Fibroblast of lung (primary cell): ENCODE results near the gene DRAXIN. TPM values are rescaled to one million over a fixed set of nuclear protein-coding genes. Genes with fewer than 3 reads are reported as not detected.
A peak's percentile ranks its signal among the peaks of the same experiment; 100 is the strongest.

Source experiments
- DNase-seq, 2 donors: peaks; one replicate each; pipeline versions ENCODE4 v3.0.0 to v3.0.0-alpha.2; 2010; ENCODE audit warnings: low read depth in 2 of 2
- H2AFZ ChIP-seq: 2 replicates; pipeline ENCODE4 v1.5.1; 2012; ENCODE audit warnings: low read length, control low read depth, inconsistent platforms
- H3K27ac ChIP-seq: 2 replicates; pipeline ENCODE4 v1.5.1; 2011; ENCODE audit warnings: low read length, control low read depth; ENCODE audit not compliant: insufficient read depth
- H3K27me3 ChIP-seq: 2 replicates; pipeline ENCODE4 v1.5.1; 2011; ENCODE audit warnings: mild to moderate bottlenecking, low read length; ENCODE audit not compliant: control insufficient read depth, insufficient read depth
- H3K36me3 ChIP-seq: 2 replicates; pipeline ENCODE4 v1.5.1; 2011; ENCODE audit warnings: low read length; ENCODE audit not compliant: control insufficient read depth, insufficient read depth
- H3K4me1 ChIP-seq: 2 replicates; pipeline ENCODE4 v1.5.1; 2011; ENCODE audit warnings: low read length; ENCODE audit not compliant: control insufficient read depth, insufficient read depth; ENCODE audit errors: extremely low read depth
- H3K4me2 ChIP-seq: 2 replicates; pipeline ENCODE4 v1.5.1; 2011; ENCODE audit warnings: low read length, control low read depth; ENCODE audit not compliant: insufficient read depth; ENCODE audit errors: extremely low read depth
- H3K4me3 ChIP-seq, 4 experiments: fragments of 200-600 bp in 1 of 4; sonication (generic) in 1 of 4; replicated peaks in 1 of 4; 2 replicates each; pipeline ENCODE4 v1.5.1; 2011 to 2016; ENCODE audit warnings: low read length in 4 of 4, low read depth in 3 of 4, mild to moderate bottlenecking in 3 of 4, control low read depth in 2 of 4, inconsistent platforms in 1 of 4, mixed read lengths in 1 of 4; ENCODE audit not compliant: insufficient read depth in 1 of 4; ENCODE audit errors: control extremely low read depth in 1 of 4
- H3K79me2 ChIP-seq: 2 replicates; pipeline ENCODE4 v1.5.1; 2012; ENCODE audit warnings: mild to moderate bottlenecking, low read length, inconsistent platforms; ENCODE audit not compliant: control insufficient read depth, insufficient read depth
- H3K9ac ChIP-seq: 2 replicates; pipeline ENCODE4 v1.5.1; 2011; ENCODE audit warnings: mild to moderate bottlenecking, low read length, control low read depth; ENCODE audit not compliant: insufficient read depth
- H3K9me3 ChIP-seq: 2 replicates; pipeline ENCODE4 v1.5.1; 2012; ENCODE audit warnings: low read depth, low read length; ENCODE audit not compliant: control insufficient read depth, insufficient read depth
- H4K20me1 ChIP-seq: 2 replicates; pipeline ENCODE4 v1.5.1; 2011; ENCODE audit warnings: low read length; ENCODE audit not compliant: control insufficient read depth, insufficient read depth; ENCODE audit errors: extremely low read depth
- CTCF ChIP-seq, 2 donors: IDR thresholded peaks in 1 of 2; conservative IDR thresholded peaks in 1 of 2; 1 replicate in 1 of 2; 2 replicates in 1 of 2; pipeline ENCODE4 v1.5.1; 2011 to 2012; ENCODE audit warnings: low read length in 2 of 2, control low read depth in 1 of 2, inconsistent platforms in 1 of 2, low read depth in 1 of 2, mild to moderate bottlenecking in 1 of 2
- EZH2 ChIP-seq: IDR thresholded peaks from 2 replicates; pipeline ENCODE4 v1.5.1; 2012; ENCODE audit warnings: low read length, control low read depth, mild to moderate bottlenecking; ENCODE audit errors: missing control alignments
- polyA plus RNA-seq, 2 donors: library from polyadenylated mRNA; depleted of rRNA in 1 of 2; stranded (reverse) in 1 of 2; unstranded in 1 of 2; fragments of >200 nt; gene quantifications; 2 replicates each; pipeline ENCODE4 v1.2.1, GENCODE V29; 2011 to 2012; ENCODE audit warnings: missing spikeins in 1 of 2
- total RNA-seq: library from RNA; depleted of rRNA; stranded (reverse); fragments of >200 nt; gene quantifications from 2 replicates; pipeline ENCODE4 v1.2.1, GENCODE V29; 2014

Gene DRAXIN
- total and polyA plus RNA-seq, 2 donors (not counting 1 experiment from before 2014, with no cell fraction given): 0.03 to 0.50 TPM

- no peak overlapping the region for H3K4me2 ChIP-seq
- TF ChIP-seq CTCF (conservative IDR thresholded peaks at IDR 0.05 in 1 of 2, IDR thresholded peaks at IDR 0.05 in 1 of 2; ENCODE audit: low read depth in 1 of 2, low read length in 2 of 2): no peak
- no peak for TF ChIP-seq EZH2
- H3K9ac ChIP-seq: no peak overlapping the region
Observed at GRCh38 chr1:11653101-11653860, 38.2 kb upstream of the DRAXIN start.

GRCh38 chr1:11653861-11654136 lies 37.7 kb upstream of the DRAXIN start:
- H3K27ac ChIP-seq: no peak overlapping the region
- no peak overlapping the region for H3K4me2 ChIP-seq
- H3K4me1 ChIP-seq: peaks cover 3% of the 10 kb centered on the region
- no peak overlapping the region for H3K9ac ChIP-seq
- no peaks in the 10 kb centered on the region for H3K36me3 ChIP-seq
- H4K20me1 ChIP-seq: no peaks in the 10 kb centered on the region
- no peaks in the 10 kb centered on the region for H3K79me2 ChIP-seq
- DNase-seq: no peak
- H3K9me3 ChIP-seq: no peaks in the 10 kb centered on the region
- H3K27me3 ChIP-seq: peaks cover 5% of the 10 kb centered on the region
- H3K4me3 ChIP-seq: peak overlapping the region in 1 of 4 experiments; percentile 65
- H2AFZ ChIP-seq: no peak overlapping the region
- no peak for TF ChIP-seq EZH2
- no peak for TF ChIP-seq CTCF (conservative IDR thresholded peaks at IDR 0.05 in 1 of 2, IDR thresholded peaks at IDR 0.05 in 1 of 2; ENCODE audit: low read depth in 1 of 2, low read length in 2 of 2)

More at GRCh38 chr1:11653101-11653860, 38.2 kb upstream of the DRAXIN start:
- Histone ChIP-seq H3K9me3 (no peaks in the 10 kb centered on the region), H3K27me3 (peaks cover 5% of the 10 kb centered on the region), H3K27ac (no peak overlapping the region), H3K36me3 (no peaks in the 10 kb centered on the region), H3K4me3 (no peak overlapping the region), H3K79me2 (no peaks in the 10 kb centered on the region), H3K4me1 (peaks cover 3% of the 10 kb centered on the region), H4K20me1 (no peaks in the 10 kb centered on the region), H2AFZ (no peak overlapping the region)
- DNase-seq: peak in 1 of 2 donors; percentile 66

- peak in 1 of 2 donors; percentile 9 for DNase-seq
- Histone ChIP-seq H2AFZ (peak within 1 kb of the TSS; percentile 57), H3K4me1 (peaks cover 3% of the 10 kb centered on the region), H3K4me2 (peak within 1 kb of the TSS; percentile 94), H3K4me3 (peak within 1 kb of the TSS; percentile 39 to 65 (median 49)), H3K36me3 (no peaks in the 10 kb centered on the region), H3K79me2 (no peaks in the 10 kb centered on the region), H3K27ac (no peak within 1 kb of the TSS), H3K9me3 (no peaks in the 10 kb centered on the region), H3K27me3 (peaks cover 5% of the 10 kb centered on the region), H4K20me1 (no peaks in the 10 kb centered on the region), H3K9ac (peak within 1 kb of the TSS; percentile 57)
- no peak for TF ChIP-seq CTCF (conservative IDR thresholded peaks at IDR 0.05 in 1 of 2, IDR thresholded peaks at IDR 0.05 in 1 of 2; ENCODE audit: low read depth in 1 of 2, low read length in 2 of 2)
Observed at GRCh38 chr1:11654137-11654938, 37.2 kb upstream of the DRAXIN start, which contains the start of the genes FBXO2 and FBXO44. FBXO2 (minus strand) TSS chr1:11654429; CDS start chr1:11654340, 89 bp downstream. FBXO44 (plus strand) TSS chr1:11654877; CDS start chr1:11655836, 959 bp downstream.
